ENCODE results near the gene SLC17A9.

GRCh38 chr20:62922451-62922921 is 30.0 kb upstream of the SLC17A9 start:
- TF ChIP-seq, protein P1, sequence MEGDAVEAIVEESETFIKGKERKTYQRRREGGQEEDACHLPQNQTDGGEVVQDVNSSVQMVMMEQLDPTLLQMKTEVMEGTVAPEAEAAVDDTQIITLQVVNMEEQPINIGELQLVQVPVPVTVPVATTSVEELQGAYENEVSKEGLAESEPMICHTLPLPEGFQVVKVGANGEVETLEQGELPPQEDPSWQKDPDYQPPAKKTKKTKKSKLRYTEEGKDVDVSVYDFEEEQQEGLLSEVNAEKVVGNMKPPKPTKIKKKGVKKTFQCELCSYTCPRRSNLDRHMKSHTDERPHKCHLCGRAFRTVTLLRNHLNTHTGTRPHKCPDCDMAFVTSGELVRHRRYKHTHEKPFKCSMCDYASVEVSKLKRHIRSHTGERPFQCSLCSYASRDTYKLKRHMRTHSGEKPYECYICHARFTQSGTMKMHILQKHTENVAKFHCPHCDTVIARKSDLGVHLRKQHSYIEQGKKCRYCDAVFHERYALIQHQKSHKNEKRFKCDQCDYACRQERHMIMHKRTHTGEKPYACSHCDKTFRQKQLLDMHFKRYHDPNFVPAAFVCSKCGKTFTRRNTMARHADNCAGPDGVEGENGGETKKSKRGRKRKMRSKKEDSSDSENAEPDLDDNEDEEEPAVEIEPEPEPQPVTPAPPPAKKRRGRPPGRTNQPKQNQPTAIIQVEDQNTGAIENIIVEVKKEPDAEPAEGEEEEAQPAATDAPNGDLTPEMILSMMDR (IDR thresholded peaks at IDR 0.05; ENCODE audit: insufficient read depth, low read depth, low read length): no peak
- TF ChIP-seq EZH2 (IDR thresholded peaks at IDR 0.05; ENCODE audit: insufficient read depth, low read length): no peak
